Transverse colon (tissue), 4 donors: Measurements from ENCODE around the gene LAMA5.

Experiments
- CTCF ChIP-seq, 5 experiments: fragments of 200-600 bp in 3 of 5; fragments of 450-650 bp in 2 of 5; sonication (generic) in 3 of 5; IDR thresholded peaks; 1 replicate in 2 of 5; 2 replicates in 3 of 5; pipeline ENCODE4 v1.5.1; 2016 to 2017; ENCODE audit warnings: antibody characterized with exemption in 5 of 5, inconsistent platforms in 3 of 5, mild to moderate bottlenecking in 2 of 5, moderate library complexity in 1 of 5
- EP300 ChIP-seq: sonication (generic); formaldehyde crosslinking; IDR thresholded peaks from one replicate; pipeline ENCODE4 v1.6.1; 2017; ENCODE audit warnings: antibody characterized with exemption, low read depth
- POLR2A ChIP-seq: fragments of 450-650 bp; IDR thresholded peaks from one replicate; pipeline ENCODE4 v1.6.1; 2016; ENCODE audit warnings: antibody characterized with exemption, mild to moderate bottlenecking, moderate library complexity
- POLR2AphosphoS5 ChIP-seq, 3 donors: sonication (generic); formaldehyde crosslinking; IDR thresholded peaks; one replicate each; pipeline ENCODE4 v1.6.1; 2016; ENCODE audit warnings: antibody characterized with exemption in 3 of 3

- TF ChIP-seq POLR2A: no peak
- no peak for TF ChIP-seq CTCF (IDR thresholded peaks at IDR 0.05)
- no peak for TF ChIP-seq POLR2AphosphoS5 (IDR thresholded peaks at IDR 0.05)
- TF ChIP-seq EP300: no peak
Observed at GRCh38 chr20:62293946-62294345, 73.2 kb downstream of the LAMA5 start.
